SK-N-SH (cell line): ENCODE data around the gene FDX1. TPM values are rescaled to one million over a fixed set of nuclear protein-coding genes. Genes with fewer than 3 reads are reported as not detected.

Source experiments
- CTCF ChIA-PET: fragments of 300-600, 350-600 bp; formaldehyde crosslinking; extraction: SDS; loops from one replicate; lab custom pipeline; 2021; lab: Yijun Ruan, JAX
- POLR2A ChIA-PET: fragments of 350-600 bp; sonication (Branson Sonifier 250); formaldehyde crosslinking; extraction: SDS; loops from one replicate; lab custom pipeline; 2020; ENCODE audit warnings: antibody characterized with exemption, inconsistent platforms; lab: Yijun Ruan, JAX
- DNase-seq: peaks from one replicate; pipeline ENCODE4 v3.0.0; 2012
- H2AFZ ChIP-seq: fragments of 200-600 bp; sonication (generic); 2 replicates; pipeline ENCODE4 v1.8.1; 2016; ENCODE audit warnings: antibody characterized with exemption, mild to moderate bottlenecking, low read depth
- H3F3A ChIP-seq: fragments of 200-600 bp; sonication (generic); replicated peaks from 2 replicates; pipeline ENCODE3; 2016; ENCODE audit warnings: antibody characterized with exemption, mild to moderate bottlenecking; ENCODE audit not compliant: insufficient read depth
- H3K27ac ChIP-seq, 2 experiments: fragments of 200-500 bp in 1 of 2; fragments of 200-600 bp in 1 of 2; sonication (Bioruptor generic) in 1 of 2; sonication (generic), shearing (Covaris generic) in 1 of 2; 2 replicates each; pipeline versions ENCODE4 v1.5.1 to v1.6.1; 2014 to 2016; ENCODE audit warnings: low read depth in 2 of 2, inconsistent platforms in 1 of 2, low read length in 1 of 2, mild to moderate bottlenecking in 1 of 2, mixed read lengths in 1 of 2
- H3K27me3 ChIP-seq: fragments of 200-600 bp; sonication (generic), shearing (Covaris generic); 2 replicates; pipeline ENCODE4 v1.6.1; 2016; ENCODE audit warnings: mixed run types; ENCODE audit not compliant: insufficient read depth
- H3K36me3 ChIP-seq, 2 experiments: fragments of 200-500 bp in 1 of 2; fragments of 200-600 bp in 1 of 2; sonication (Bioruptor generic) in 1 of 2; sonication (generic) in 1 of 2; replicated peaks in 1 of 2; 2 replicates each; pipeline versions ENCODE3 to v1.5.1; 2014 to 2016; ENCODE audit warnings: low read length in 1 of 2, mild to moderate bottlenecking in 1 of 2; ENCODE audit not compliant: insufficient read depth in 2 of 2, control insufficient read depth in 1 of 2
- H3K4me1 ChIP-seq, 2 experiments: fragments of 200-500 bp in 1 of 2; fragments of 200-600 bp in 1 of 2; sonication (Bioruptor generic) in 1 of 2; sonication (generic), shearing (Covaris generic) in 1 of 2; 2 replicates each; pipeline versions ENCODE4 v1.5.1 to v1.6.1; 2014 to 2016; ENCODE audit warnings: low read depth in 1 of 2, low read length in 1 of 2, mixed run types in 1 of 2; ENCODE audit not compliant: insufficient read depth in 2 of 2, control insufficient read depth in 1 of 2
- H3K4me2 ChIP-seq: fragments of 200-600 bp; sonication (generic), shearing (Covaris generic); 2 replicates; pipeline ENCODE4 v1.6.1; 2017; ENCODE audit warnings: mixed run types
- H3K4me3 ChIP-seq, 2 experiments: fragments of 200-500 bp in 1 of 2; fragments of 200-600 bp in 1 of 2; sonication (Bioruptor generic) in 1 of 2; sonication (generic), shearing (Covaris generic) in 1 of 2; 2 replicates each; pipeline versions ENCODE4 v1.5.1 to v1.8.1; 2014 to 2016; ENCODE audit warnings: low read depth in 2 of 2, inconsistent platforms in 1 of 2, low read length in 1 of 2, mild to moderate bottlenecking in 1 of 2, mixed read lengths in 1 of 2, moderate library complexity in 1 of 2
- H3K79me2 ChIP-seq: fragments of 200-600 bp; sonication (generic); 2 replicates; pipeline ENCODE4 v1.8.1; 2017; ENCODE audit warnings: mild to moderate bottlenecking; ENCODE audit not compliant: insufficient read depth
- H3K9ac ChIP-seq: fragments of 200-600 bp; sonication (generic); 2 replicates; pipeline ENCODE4 v1.6.1; 2017; ENCODE audit warnings: mixed run types
- H3K9me2 ChIP-seq: fragments of 200-600 bp; sonication (generic); 2 replicates; pipeline ENCODE4 v1.6.1; 2017; ENCODE audit warnings: mixed run types
- H3K9me3 ChIP-seq: fragments of 200-600 bp; sonication (generic); 2 replicates; pipeline ENCODE4 v1.6.1; 2017; ENCODE audit warnings: mixed run types, mild to moderate bottlenecking, moderate library complexity
- H4K20me1 ChIP-seq: fragments of 200-600 bp; sonication (generic); 2 replicates; pipeline ENCODE4 v1.6.1; 2017; ENCODE audit warnings: mild to moderate bottlenecking, mixed run types; ENCODE audit not compliant: insufficient read depth
- ELF1 ChIP-seq: IDR thresholded peaks from 2 replicates; pipeline ENCODE4 v1.4.0; 2012
- IRF3 ChIP-seq: fragments of 150-350 bp; IDR thresholded peaks from 2 replicates; pipeline ENCODE4 v1.6.1; 2016; ENCODE audit warnings: mild to moderate bottlenecking, low read depth, low read length
- JUND ChIP-seq: IDR thresholded peaks from 2 replicates; pipeline ENCODE4 v1.4.0; 2012
- MEF2A ChIP-seq: IDR thresholded peaks from 2 replicates; pipeline ENCODE4 v1.4.0; 2012; ENCODE audit warnings: low read depth, borderline replicate concordance
- MXI1 ChIP-seq: IDR thresholded peaks from 2 replicates; pipeline ENCODE4 v1.6.1; 2012; ENCODE audit warnings: mild to moderate bottlenecking, low read depth, low read length, improper control_type of control experiment
- NFIC ChIP-seq: IDR thresholded peaks from 2 replicates; pipeline ENCODE4 v1.4.0; 2012; ENCODE audit warnings: borderline replicate concordance
- PBX3 ChIP-seq: IDR thresholded peaks from 2 replicates; pipeline ENCODE4; 2012
- REST ChIP-seq: IDR thresholded peaks from 2 replicates; pipeline ENCODE4 v1.6.1; 2012; ENCODE audit warnings: mild to moderate bottlenecking, low read depth, low read length, moderate library complexity
- RFX5 ChIP-seq: IDR thresholded peaks from 2 replicates; pipeline ENCODE4 v1.6.1; 2012; ENCODE audit warnings: mild to moderate bottlenecking, improper control_type of control experiment, low read length
- RXRA ChIP-seq: IDR thresholded peaks from 2 replicates; pipeline ENCODE4 v1.4.0; 2012; ENCODE audit warnings: low read depth, mild to moderate bottlenecking, borderline replicate concordance
- SMC3 ChIP-seq: IDR thresholded peaks from 2 replicates; pipeline ENCODE4 v1.6.1; 2012; ENCODE audit warnings: low read depth, low read length, improper control_type of control experiment
- TAF1 ChIP-seq: IDR thresholded peaks from 2 replicates; pipeline ENCODE4 v1.6.1; 2012; ENCODE audit warnings: low read depth, mild to moderate bottlenecking, low read length, moderate library complexity, borderline replicate concordance
- ZBTB33 ChIP-seq: IDR thresholded peaks from 2 replicates; pipeline ENCODE4 v1.4.0; 2012; ENCODE audit warnings: low read depth, borderline replicate concordance
- WGBS: methylation state at CpG from one replicate; pipeline ENCODE4 v1.1.6; 2017; ENCODE audit warnings: low lambda C conversion rate; 5-methylcytosine and 5-hydroxymethylcytosine counted together
- polyA plus RNA-seq, 3 experiments: library from polyadenylated mRNA; depleted of rRNA; stranded (reverse); fragments of >200 nt; gene quantifications; 2 replicates each; pipeline ENCODE4 v1.2.3, GENCODE V29; 2012

The FDX1 gene
- polyA plus RNA-seq, 1 of the 3 experiments (the other 2 are of a cell fraction), result 4.0 TPM

- POLR2A ChIA-PET, result no interaction called here
- H3K27me3 ChIP-seq, result no peaks in the 10 kb centered on the region
- H3K9ac ChIP-seq, result no peak overlapping the region
- no peak overlapping the region for H3K4me3 ChIP-seq
- no peak for DNase-seq
- H3F3A ChIP-seq, result no peaks in the 10 kb centered on the region
- no peak overlapping the region for H3K27ac ChIP-seq
- peaks cover 8 to 12% of the 10 kb centered on the region in 2 experiments for H3K4me1 ChIP-seq
- H3K9me2 ChIP-seq, result no peaks in the 10 kb centered on the region; the same call in 1 of the 2 replicates
- no peaks in the 10 kb centered on the region for H3K79me2 ChIP-seq
- CTCF ChIA-PET, result no interaction called here
- WGBS, result 50% methylated on average over 9 of the region's 9 CpGs
- no peak overlapping the region for H3K4me2 ChIP-seq
- no peaks in the 10 kb centered on the region for H3K9me3 ChIP-seq
- no peaks in the 10 kb centered on the region for H3K36me3 ChIP-seq
- TF ChIP-seq MXI1 (no peak), IRF3 (no peak), SMC3 (no peak), TAF1 (no peak), REST (no peak), NFIC (no peak), ZBTB33 (no peak), PBX3 (no peak), JUND (no peak), MEF2A (no peak), RXRA (no peak), RFX5 (no peak), ELF1 (no peak)
- TF ChIP-seq, all 33 proteins: peak for 0
- H2AFZ ChIP-seq, result no peak overlapping the region
- H4K20me1 ChIP-seq, result no peaks in the 10 kb centered on the region
Observed at GRCh38 chr11:110505528-110506284, 76.0 kb downstream of the FDX1 start.
